Tibial nerve (tissue), 4 donors: ENCODE data around the gene ZBTB17.

Experiments used
- CTCF ChIP-seq, 5 experiments: fragments of 200-600 bp in 3 of 5; fragments of 450-650 bp in 2 of 5; sonication (generic) in 3 of 5; IDR thresholded peaks; one replicate each; pipeline ENCODE4 v1.5.1; 2016 to 2019; ENCODE audit warnings: antibody characterized with exemption in 5 of 5, mild to moderate bottlenecking in 3 of 5, moderate library complexity in 2 of 5
- EP300 ChIP-seq, 2 donors: sonication (generic); formaldehyde crosslinking; IDR thresholded peaks; one replicate each; pipeline ENCODE4 v1.6.1; 2017; ENCODE audit warnings: antibody characterized with exemption in 2 of 2, mild to moderate bottlenecking in 1 of 2
- POLR2A ChIP-seq, 2 donors: fragments of 450-650 bp; IDR thresholded peaks; one replicate each; pipeline ENCODE4 v1.6.1; 2017; ENCODE audit warnings: antibody characterized with exemption in 2 of 2, mild to moderate bottlenecking in 2 of 2, moderate library complexity in 2 of 2

GRCh38 chr1:15915991-15916390 is 59.9 kb downstream of the ZBTB17 start:
- TF ChIP-seq POLR2A (IDR thresholded peaks at IDR 0.05), result no peak
- TF ChIP-seq CTCF (IDR thresholded peaks at IDR 0.05), result no peak
- no peak for TF ChIP-seq EP300 (IDR thresholded peaks at IDR 0.05)
